ENCODE measurements around the gene EIF2A. TPM values are rescaled to one million over a fixed set of nuclear protein-coding genes. Genes with fewer than 3 reads are reported as not detected.

The EIF2A gene
- total and polyA plus RNA-seq, 9 of the 15 experiments (the other 6 are each of a cell fraction or from before 2014, with no cell fraction given) = 106 to 192 (median 168) TPM

- TF ChIP-seq, protein P1, sequence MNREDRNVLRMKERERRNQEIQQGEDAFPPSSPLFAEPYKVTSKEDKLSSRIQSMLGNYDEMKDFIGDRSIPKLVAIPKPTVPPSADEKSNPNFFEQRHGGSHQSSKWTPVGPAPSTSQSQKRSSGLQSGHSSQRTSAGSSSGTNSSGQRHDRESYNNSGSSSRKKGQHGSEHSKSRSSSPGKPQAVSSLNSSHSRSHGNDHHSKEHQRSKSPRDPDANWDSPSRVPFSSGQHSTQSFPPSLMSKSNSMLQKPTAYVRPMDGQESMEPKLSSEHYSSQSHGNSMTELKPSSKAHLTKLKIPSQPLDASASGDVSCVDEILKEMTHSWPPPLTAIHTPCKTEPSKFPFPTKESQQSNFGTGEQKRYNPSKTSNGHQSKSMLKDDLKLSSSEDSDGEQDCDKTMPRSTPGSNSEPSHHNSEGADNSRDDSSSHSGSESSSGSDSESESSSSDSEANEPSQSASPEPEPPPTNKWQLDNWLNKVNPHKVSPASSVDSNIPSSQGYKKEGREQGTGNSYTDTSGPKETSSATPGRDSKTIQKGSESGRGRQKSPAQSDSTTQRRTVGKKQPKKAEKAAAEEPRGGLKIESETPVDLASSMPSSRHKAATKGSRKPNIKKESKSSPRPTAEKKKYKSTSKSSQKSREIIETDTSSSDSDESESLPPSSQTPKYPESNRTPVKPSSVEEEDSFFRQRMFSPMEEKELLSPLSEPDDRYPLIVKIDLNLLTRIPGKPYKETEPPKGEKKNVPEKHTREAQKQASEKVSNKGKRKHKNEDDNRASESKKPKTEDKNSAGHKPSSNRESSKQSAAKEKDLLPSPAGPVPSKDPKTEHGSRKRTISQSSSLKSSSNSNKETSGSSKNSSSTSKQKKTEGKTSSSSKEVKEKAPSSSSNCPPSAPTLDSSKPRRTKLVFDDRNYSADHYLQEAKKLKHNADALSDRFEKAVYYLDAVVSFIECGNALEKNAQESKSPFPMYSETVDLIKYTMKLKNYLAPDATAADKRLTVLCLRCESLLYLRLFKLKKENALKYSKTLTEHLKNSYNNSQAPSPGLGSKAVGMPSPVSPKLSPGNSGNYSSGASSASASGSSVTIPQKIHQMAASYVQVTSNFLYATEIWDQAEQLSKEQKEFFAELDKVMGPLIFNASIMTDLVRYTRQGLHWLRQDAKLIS (CRISPR knock-in tag; IDR thresholded peaks at IDR 0.05) = 0 out of 2 replicates have a peak, but pooled peaks have one; percentile 80
- TF ChIP-seq HDAC1 (IDR thresholded peaks at IDR 0.05) (0 out of 4 replicates have a peak, but pooled peaks of 1 of the 2 experiments have one; percentile 10), POLR2H (tag; IDR thresholded peaks at IDR 0.05; ENCODE audit: low read depth) (no peak), ID3 (CRISPR knock-in tag; IDR thresholded peaks at IDR 0.05) (no peak), ID3 (tag; IDR thresholded peaks at IDR 0.05) (no peak), BRCA1 (IDR thresholded peaks at IDR 0.05) (no peak), BRCA1 (CRISPR knock-in tag; IDR thresholded peaks at IDR 0.05) (no peak; the same call in 1 of the 2 replicates), ELK1 (CRISPR knock-in tag; IDR thresholded peaks at IDR 0.05) (0 out of 2 replicates have a peak, but pooled peaks have one; percentile 57), ZNF830 (CRISPR knock-in tag; IDR thresholded peaks at IDR 0.05) (no peak), JUN (IDR thresholded peaks at IDR 0.05; ENCODE audit: borderline replicate concordance, low read depth, low read length) (no peak), JUN (CRISPR knock-in tag; IDR thresholded peaks at IDR 0.05; ENCODE audit: borderline replicate concordance) (peak; percentile 82), CREM (IDR thresholded peaks at IDR 0.05; ENCODE audit: low read depth) (0 out of 2 replicates have a peak, but pooled peaks have one; percentile 19), HNRNPUL1 (IDR thresholded peaks at IDR 0.05; ENCODE audit: low read length) (no peak), LARP7 (IDR thresholded peaks at IDR 0.05) (peak; percentile 16; the same call in 1 of the 2 replicates), TEAD4 (IDR thresholded peaks at IDR 0.05; ENCODE audit: low read length) (no peak), TEAD4 (CRISPR knock-in tag; IDR thresholded peaks at IDR 0.05; ENCODE audit: borderline replicate concordance) (peak; percentile 43; the same call in 1 of the 2 replicates), SRSF3 (IDR thresholded peaks at IDR 0.05; ENCODE audit: insufficient read depth, low read length) (0 out of 2 replicates have a peak, but pooled peaks have one; percentile 52), ZNF766 (CRISPR knock-in tag; conservative IDR thresholded peaks at IDR 0.05) (no peak)
- TF ChIP-seq, protein P2, sequence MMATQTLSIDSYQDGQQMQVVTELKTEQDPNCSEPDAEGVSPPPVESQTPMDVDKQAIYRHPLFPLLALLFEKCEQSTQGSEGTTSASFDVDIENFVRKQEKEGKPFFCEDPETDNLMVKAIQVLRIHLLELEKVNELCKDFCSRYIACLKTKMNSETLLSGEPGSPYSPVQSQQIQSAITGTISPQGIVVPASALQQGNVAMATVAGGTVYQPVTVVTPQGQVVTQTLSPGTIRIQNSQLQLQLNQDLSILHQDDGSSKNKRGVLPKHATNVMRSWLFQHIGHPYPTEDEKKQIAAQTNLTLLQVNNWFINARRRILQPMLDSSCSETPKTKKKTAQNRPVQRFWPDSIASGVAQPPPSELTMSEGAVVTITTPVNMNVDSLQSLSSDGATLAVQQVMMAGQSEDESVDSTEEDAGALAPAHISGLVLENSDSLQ (IDR thresholded peaks at IDR 0.05) = no peak
- TF ChIP-seq, protein P3, sequence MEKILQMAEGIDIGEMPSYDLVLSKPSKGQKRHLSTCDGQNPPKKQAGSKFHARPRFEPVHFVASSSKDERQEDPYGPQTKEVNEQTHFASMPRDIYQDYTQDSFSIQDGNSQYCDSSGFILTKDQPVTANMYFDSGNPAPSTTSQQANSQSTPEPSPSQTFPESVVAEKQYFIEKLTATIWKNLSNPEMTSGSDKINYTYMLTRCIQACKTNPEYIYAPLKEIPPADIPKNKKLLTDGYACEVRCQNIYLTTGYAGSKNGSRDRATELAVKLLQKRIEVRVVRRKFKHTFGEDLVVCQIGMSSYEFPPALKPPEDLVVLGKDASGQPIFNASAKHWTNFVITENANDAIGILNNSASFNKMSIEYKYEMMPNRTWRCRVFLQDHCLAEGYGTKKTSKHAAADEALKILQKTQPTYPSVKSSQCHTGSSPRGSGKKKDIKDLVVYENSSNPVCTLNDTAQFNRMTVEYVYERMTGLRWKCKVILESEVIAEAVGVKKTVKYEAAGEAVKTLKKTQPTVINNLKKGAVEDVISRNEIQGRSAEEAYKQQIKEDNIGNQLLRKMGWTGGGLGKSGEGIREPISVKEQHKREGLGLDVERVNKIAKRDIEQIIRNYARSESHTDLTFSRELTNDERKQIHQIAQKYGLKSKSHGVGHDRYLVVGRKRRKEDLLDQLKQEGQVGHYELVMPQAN (IDR thresholded peaks at IDR 0.05; ENCODE audit: borderline replicate concordance) = 0 out of 2 replicates have a peak, but pooled peaks have one; percentile 44
These were observed 965 bp upstream of the EIF2A start (continued) for GRCh38 chr3:150545419-150546225.
